ENCODE data around the gene PTP4A1.
A peak's percentile ranks its signal among the peaks of the same experiment; 100 is the strongest.
"Not testable (repeated sequence)": the region's sequence is repeated elsewhere in the genome, so short reads cannot be mapped to it uniquely, and the experiment has no call there.

Gene PTP4A1

DNA sequence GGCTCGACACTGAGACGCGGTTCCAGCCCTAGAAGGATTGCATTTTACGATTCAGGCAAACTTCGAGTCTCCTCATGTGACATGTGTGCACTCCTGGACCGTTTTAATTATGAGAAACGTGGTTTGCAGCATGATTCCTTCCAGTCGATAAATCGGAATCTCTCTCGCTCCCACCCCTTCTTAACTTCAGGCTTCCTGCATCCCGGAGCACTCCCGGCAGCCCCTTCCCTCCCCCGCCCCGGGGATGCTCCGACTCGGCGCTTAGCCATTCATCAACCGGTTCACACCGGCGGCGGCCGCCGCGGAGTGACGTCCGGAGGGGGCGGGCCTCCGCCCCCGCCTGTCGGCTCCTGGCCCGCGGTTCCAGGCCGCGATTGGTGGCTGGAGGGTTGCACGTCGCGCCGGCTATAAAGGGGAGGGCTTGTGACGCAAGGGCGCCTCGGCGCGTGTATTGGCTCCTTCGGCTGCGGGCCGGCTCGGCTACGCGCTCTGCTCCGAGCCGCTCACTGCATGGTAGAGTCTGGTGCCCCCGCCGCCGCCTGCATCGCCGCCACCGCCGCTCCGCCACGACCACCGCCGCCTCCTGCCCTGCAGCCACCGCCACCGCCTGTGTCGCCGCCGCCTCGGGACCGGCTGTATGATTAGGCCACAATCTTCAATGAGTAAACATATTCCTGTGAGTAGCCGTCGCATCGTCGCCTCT is at the start of gene PTP4A1, which contains the start of gene LOC128125822:
TSS of gene PTP4A1 (plus strand) at position 437 of the 703 bp plus-strand sequence. CDS start 4,401 bp downstream, outside the sequence.
TSS of gene LOC128125822 (plus strand) at position 437 of the 703 bp plus-strand sequence.
- peak; percentile 97 for DNase-seq

DNA sequence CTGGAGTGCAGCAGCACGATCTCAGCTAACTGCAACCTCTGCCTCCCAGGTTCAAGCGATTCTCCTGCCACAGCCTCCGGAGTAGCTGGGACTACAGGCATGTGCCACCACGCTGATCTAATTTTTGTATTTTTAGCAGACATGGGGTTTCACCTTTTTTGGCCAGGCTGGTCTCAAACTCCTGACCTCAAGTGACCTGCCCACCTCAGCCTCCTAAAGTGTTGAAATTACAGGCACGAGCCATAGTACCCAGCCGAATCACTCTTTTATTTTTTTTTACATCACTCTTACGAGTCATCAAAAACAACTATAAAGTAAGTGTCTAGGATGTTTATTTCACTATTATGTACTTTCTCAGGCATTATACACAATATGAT is 49.4 kb upstream of the PTP4A1 start:
- DNase-seq: not testable (repeated sequence)

DNA sequence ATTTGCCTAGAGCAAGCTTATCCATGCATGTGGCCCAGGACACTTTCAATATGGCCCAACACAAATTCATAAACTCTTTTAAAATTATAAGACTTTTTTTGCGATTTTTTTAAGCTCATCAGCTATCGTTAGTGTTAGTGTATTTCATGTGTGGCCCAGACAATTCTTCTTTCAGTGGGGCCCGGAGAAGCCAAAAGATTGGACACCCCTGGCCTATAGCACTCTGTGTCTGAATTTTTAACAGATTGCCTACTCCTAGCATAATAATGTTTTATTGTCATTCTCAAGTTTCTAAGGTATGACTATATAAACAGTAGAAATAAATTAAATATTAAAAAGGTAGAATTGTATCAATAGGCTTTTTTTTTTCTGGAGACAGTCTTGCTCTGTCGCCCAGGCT is 48.6 kb upstream of the PTP4A1 start:
- DNase-seq: no peak

DNA sequence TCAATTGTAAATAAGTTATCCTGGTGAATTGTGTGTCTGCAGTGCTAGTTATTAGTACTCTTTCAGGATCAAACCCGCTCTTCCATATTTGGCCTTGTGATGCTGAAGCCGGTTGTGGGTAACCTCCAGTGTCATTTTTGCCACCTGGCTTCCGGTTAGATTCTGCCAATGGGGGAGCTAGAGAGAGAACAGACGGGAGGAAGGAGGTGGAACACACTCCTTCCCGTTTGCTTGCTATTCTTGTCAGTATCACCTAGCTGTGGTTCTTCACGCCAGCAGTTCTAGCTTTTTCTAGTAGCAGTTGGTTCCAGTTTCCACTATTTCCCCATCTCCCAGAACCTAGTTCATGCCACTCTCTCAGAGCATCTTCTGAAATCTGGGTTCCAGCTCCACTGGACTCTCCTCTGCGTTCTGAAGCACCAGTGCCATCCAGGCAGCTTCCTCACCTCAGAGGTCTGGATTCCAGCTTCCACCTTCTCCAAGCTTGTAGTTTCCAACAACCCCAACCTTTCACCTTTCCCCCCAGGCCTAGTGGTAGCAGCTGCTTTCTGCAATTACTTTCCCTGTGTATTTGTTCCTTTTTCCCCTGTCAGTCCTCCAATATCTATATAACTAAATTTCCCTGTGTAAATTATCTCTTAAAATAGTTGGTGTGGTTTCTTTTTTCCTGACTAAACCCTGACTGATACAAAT is 46.9 kb upstream of the PTP4A1 start:
- peak in 1 of 2 donors; percentile 16 for DNase-seq

DNA sequence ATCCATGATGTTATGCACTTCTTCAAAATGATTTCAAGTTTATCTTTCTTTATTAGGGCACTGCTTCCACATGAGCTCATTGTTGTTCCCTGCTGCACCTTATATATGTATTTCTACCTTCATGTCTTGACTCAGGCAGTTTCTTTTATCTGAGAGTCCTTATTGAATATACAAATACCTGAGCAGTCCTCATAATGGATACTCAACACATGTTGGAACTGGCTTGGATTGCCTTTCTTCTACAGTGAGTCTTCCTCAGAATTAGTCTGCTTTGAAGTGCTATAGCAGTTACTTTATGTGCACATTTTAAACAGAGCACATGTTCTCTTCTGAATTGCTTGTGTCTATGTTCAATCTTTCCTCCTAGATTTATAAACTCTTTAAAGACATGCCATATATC is 45.3 kb upstream of the PTP4A1 start:
- DNase-seq: no peak

DNA sequence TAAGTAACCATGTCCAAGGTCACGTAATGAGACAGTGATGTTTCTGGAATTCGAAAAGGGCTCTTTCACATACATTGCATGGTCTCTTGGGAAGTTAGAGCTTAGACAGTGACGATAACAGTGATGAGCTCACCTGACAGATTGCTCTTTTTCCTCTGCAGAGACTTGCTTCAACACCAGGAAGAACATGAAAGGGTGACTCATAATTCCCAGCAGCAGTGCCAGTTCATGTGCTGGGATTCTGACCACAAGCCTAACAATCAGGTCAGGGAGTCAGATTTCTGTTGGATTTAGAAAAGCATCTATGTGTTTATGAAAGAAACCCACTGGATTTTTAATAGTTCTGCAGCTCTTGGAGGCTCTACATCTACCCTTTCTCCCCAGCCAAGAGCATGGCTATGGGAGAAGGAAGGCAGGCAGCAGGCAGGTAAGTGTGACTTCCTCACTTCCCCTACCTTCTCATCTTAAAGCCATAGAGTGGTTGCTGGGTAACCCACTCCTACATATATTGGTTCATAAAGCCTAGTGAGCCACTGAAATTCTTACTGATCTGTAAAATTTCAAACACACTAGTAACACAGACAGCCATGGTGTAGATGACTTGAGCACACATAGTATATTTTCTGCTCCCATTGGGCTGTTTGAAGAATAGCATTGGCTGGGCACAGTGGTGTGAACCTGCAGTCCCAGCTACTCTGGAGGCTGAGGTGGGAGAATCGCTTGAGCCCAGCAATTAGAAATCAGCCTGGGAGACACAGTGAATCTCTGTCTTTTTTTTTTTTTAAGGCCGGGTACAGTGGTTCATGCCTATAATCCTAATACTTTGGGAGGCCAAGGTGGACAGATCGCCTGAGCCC is 44.4 kb upstream of the PTP4A1 start:
- DNase-seq: no peak

DNA sequence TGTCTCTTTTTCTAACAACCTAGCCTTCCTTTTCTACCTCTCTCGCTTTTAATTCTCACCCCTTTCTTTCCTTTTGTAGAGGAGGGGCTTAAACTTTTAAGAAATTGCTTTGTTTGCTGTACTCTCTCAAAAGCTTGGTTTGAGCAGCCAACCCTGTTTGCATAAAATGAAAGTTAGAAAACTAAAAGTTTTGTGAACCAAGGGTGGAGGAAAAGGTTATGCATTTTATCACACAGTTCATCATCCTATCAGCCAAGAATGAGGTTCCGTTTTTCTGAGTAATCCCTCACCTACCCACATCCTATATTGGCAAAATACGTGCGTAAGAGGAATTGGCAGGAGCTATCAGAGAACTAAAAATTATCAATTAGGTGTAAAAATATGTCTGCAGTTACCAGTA is 42.8 kb upstream of the PTP4A1 start:
- DNase-seq: peak in 1 of 2 donors; percentile 22

DNA sequence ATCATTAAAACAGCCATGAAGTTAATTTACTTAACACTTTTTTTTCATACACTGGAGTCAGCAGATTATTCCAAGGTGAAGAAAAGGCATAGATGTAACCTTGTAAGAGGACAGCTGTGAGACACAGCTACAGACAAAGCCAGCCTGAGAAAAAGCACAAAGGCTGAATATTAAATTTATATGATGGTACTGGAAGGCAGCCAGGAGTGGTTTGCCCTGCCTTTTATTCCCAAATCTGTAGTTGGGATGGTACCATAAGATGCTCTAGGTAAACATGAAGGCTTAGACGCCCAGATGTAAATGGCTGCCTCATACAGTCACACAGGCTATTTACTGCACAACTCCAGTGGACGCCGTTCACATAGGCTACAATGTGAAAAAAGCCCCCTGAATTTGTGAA is 42.1 kb upstream of the PTP4A1 start:
- DNase-seq: no peak

DNA sequence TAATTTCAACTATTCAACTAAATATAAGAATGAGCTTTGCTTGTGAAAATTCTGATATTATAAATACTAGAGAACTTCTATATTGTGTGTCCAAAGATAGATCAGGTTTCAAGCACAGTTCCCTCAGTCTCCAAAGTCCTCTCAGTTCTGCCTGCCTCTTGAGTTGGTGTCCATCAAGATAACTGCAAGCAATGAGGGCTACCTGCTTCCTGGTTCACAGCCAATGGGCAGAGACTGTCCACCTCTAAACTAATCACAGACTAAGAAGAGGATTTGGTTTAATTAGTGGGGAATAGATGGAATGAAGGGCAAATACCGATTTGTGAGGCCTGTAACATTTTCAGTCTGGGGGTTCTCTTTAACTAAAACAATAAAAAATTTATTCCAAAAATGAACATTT is 41.3 kb upstream of the PTP4A1 start:
- no peak for DNase-seq

DNA sequence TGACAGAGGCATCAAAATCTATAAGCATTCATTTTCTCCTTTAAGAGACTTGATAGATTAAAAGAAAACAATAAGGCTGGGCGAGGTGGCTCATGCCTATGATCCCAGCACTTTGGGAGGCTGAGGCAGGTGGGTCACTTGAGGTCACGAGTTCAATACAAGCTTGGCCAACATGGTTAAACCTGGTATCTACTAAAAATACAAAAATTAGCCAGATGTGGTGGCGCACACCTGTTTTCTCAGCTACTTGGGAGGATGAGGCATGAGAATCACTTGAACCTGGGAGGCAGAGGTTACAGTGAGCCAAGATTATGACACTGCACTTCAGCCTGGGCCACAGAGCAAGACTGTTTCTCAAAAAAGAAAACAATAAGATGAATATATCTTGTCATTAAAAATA is 39.3 kb upstream of the PTP4A1 start:
- DNase-seq: no peak

DNA sequence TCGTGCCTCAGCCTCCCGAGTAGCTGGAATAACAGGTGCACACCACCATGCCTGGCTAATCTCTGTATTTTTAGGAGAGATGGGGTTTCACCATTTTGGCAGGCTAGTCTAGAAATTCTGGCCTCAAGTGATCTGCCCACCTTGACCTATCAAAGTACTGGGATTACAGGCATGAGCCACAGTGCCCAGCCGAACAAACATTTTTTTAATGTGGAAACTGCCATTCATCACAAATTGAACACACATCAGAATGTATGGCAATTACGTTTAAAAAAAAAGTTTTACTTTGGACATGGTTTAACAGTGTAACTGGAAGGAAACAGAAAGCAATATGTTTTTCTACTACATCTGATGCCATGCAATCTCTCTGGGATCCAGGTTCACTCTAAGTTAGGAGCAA is 38.3 kb upstream of the PTP4A1 start:
- DNase-seq: no peak

DNA sequence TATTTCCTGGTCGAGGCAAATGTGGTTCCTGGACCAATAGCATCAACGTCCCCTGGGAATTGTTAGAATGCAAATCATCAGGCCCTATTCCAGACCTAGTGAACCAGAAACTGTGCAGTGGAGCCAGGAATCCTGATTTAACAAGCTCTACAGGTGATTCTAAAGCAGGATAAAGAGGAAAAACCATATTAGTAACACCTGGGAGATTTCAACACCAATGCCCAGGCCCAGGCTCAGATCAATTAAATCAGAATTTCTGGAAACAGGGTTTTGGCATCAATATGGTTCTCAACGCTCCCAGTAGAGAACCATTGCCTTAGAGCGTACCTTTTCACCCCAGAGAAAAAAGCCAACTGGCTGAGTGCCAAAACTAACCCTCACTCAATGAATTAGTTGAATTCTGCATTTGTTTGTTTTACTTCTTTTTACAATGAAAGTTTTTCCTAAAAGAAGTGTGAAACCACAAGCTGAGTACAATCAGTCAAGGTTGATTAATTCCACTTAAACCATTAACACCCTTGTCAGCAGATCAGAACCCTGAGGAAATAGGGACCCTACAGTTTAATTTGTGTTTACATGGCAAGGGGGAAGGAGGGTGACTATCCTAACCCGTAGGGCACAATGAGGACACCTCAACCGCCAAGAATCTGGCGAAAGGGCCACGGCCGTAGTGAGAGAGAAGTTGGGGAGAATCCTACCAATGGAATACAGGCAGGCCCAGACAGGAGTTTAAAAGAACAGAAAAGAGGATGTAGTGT is 34.9 kb upstream of the PTP4A1 start:
- DNase-seq: no peak

DNA sequence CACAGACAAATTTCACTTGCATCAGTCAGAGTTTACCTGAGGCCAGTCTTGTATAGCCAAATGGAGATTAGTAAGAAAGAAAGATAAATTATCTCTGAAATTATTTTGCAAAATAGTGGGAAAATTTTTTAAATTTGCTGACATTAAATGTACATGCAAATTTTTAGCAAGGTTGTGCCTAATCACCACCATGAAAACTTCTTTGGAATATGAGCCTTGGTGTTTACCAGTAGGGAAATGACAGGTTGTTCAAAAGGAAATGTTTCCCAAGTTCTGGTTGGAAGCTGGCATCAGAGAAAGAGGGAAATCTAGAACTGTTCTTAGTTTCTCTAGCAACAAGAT is 34.4 kb upstream of the PTP4A1 start:
- no peak for DNase-seq

DNA sequence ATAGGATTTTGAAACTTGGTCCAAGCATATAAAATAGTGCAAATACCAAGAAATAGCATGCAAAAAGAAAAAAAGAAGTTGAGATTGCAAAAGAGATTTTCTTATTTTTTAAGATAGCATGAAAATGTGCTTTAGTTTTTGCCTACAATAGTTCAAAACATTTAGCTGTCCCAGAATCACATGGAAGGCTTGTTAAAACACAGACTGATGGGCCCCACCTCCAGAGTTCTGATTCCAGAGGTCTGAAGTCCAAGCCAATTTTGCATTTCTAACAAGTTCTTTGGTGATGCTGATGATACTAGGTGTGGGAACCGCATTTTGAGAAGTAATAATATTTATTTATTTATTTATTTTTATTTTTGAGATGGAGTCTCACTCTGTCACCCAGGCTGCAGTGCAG is 33.7 kb upstream of the PTP4A1 start:
- no peak for DNase-seq

DNA sequence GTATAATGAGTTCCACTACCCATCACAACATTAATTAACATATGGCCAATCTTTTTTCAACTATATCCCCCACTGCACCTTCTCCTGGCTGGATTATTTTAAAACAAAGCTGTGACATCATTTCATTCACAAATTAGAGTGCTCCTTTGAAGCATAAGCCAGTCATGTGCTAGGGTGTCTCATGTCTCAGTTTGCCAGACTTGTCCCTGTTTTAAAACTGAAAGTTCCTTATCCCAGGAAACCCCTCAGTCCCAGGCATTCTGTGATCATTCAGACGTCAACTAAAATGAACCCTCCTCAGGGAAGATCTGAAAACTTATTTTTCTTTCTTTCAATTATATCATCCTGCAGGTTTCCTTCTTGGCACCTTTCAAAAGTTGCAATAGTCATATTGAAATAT is 29.3 kb upstream of the PTP4A1 start:
- DNase-seq: no peak

DNA sequence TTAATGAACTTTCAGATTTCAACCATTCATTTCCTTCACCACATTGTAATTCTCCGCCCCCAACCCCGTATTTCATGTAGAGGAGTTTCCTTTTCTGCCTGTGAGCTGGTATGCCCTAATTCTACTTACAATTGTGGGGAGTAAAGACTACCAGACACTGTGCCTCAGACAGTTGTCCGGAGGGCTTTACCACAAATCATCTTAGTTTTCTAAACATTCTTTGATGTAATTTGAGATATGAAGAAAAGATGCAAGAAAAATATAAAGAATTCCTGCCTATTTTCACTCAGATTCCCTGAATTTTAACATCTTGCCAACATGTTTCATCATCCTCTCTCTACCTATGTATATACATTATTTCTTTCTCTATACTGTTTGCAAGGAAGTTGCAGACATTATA is 28.3 kb upstream of the PTP4A1 start:
- no peak for DNase-seq

DNA sequence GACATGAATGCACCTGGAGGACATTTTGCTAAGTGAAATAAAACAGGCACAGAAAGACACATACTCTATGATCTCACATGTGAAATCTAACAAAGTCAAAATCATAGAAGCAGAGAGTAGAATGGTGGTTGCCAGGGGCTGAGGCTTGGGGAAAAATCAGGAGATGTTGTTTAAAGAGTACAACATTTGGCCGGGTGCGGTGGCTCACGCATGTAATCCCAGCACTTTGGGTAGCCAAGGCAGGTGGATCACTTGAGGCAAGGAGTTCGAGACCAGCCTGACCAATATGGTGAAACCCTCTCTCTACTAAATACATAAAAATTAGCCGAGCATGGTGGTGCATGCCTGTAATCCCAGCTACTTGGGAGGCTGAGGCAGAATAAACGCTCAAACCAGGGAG is 26.0 kb upstream of the PTP4A1 start:
- no peak for DNase-seq

DNA sequence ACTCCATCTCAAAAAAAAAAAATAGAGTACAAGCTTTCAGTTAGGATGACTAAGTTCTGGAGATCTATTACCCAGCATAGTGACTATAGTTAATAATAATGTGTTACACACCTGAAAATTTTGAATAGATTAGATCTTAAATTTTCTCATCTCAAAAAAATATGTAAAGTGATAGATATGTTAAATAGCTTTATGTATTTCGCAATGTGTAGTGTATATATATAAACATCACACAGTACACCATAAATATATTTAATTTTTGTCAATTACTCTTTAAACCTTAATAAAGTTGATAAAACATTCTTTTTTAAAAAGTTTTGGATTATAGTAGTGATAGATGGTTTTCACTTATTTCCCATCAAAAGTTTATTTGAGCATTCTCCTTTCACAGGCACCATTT is 25.6 kb upstream of the PTP4A1 start:
- DNase-seq: no peak

DNA sequence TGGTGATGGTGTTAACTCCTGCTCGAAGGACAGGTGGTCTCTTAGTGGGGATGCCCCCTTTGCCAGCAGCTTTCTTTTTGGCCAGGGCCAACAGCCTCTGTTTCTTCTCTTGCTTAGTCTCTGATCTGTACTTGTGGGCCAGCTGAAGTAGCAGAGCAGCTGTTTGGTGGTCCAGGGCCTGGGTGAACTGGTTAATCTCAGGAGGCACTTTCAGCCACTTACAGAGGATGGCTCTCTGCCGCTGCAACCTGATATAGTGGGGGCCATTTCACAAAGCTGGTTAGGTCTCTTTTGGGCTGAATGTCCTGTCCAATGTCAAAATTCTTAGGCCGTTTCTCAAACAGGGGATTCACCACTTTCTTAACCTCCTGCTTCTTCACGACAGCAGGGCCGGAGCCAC is 23.2 kb upstream of the PTP4A1 start:
- DNase-seq: no peak

DNA sequence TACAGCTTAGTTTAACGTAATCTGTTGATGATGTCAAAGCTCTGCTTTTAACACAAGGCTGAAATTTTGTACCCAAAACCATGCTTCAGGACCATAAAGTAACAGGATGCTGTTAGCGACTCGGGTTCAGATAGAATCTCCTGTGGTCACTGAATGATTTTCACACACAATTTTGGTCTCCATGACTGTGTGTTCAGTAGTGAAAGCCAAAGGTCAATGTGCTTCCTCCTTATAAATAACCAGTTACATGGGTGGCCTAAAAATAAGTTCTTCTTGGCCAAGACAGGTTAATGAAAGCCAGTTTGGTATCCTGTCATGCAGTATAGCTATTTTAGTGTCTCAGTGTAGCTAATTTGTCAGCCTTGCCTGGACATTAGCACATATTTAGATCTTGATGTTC is 19.1 kb upstream of the PTP4A1 start:
- DNase-seq: no peak

DNA sequence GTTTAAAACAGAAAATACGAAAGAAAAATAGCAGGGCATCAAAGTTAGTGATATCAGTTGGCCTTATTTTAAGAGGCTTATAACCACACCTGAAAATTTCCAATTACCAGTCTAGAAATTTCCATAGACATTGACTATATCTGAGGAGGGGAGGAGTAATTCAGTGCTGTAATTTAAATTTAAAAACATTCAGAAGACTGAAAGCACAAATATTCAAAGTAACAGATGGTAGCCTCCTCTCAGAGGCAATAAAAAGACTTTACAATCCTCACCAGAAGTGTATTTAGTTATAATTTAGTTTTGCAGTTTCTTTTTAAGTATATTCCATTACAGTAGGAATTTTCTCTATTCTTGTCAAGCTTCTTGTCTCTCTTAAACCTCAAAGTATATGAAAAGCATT is 18.4 kb upstream of the PTP4A1 start:
- no peak for DNase-seq

DNA sequence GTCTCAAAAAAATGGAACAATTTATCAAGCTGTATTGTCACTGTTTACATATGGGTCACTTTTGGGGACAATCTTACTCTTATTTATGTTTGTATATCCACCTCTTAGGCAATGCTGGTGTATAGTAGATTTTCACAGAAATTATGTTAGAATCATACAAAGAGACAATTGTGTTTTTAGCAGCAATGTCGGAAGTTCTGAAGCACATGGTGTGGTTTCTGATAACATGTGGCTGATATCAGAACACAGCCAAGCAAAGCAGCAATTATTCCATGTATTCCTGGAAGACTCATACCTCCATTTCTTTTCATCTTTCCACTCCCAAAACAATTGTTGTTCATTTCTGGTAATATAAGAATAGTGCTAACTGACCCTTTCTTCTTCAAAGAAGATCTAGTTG is 17.5 kb upstream of the PTP4A1 start:
- no peak for DNase-seq

DNA sequence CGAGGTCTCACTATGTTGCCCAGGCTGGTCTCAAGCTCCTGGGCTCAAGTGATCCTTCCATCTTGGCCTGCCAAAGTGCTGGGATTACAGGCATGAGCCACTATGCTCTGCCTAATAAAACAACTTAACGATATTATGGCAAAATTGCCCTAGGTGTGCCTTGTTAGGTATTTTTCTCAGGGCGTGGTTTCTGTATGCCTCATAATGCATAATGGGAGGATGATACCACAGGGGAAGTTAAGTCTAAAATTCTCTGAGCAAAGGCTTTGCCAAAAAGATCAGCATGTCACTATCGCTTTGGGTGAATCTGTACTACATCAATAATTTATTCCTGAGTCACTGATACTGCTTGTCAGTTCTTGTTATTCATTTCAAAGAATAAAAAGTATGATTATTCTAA is 15.9 kb upstream of the PTP4A1 start:
- no peak for DNase-seq
